SH-SY5Y (cell line): ENCODE results near the gene SYTL4.

Experiments used
- GATA2 ChIP-seq: IDR thresholded peaks from 2 replicates; pipeline ENCODE4 v1.6.1; 2011; ENCODE audit warnings: mild to moderate bottlenecking, low read depth, low read length
- GATA3 ChIP-seq: IDR thresholded peaks from 2 replicates; pipeline ENCODE4 v1.6.1; 2011; ENCODE audit warnings: low read depth, mild to moderate bottlenecking, low read length, moderate library complexity

DNA sequence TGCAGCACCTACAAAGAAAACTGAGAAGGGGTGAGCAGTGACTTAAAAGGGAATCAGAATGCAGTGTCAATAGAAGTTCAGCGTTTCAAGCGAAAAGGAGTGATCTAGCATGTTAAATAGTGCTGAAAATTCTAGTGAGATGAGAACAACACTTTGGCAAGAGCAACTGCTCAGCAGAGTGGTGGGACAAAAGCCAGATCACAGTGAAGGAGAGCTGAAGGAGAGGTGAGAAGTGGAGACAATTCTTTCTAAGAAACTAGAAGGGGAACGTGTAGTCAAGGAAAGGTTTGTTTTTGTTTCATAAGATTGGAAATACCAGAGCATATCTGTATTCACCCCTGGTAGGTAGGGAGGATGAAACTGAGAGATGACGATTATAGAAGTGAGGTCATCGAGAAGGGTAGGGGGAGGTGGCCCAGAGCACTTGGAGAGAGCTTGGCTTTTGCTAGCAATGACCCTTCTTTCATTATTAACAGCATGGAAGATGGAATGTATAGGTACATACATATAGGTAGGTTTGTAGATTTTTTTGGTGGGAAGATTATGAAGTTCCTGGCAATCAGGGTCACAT, 54.2 kb downstream of the SYTL4 start:
- TF ChIP-seq GATA2 (no peak), GATA3 (no peak)
